ENCODE data around the gene CD79B.

DNA sequence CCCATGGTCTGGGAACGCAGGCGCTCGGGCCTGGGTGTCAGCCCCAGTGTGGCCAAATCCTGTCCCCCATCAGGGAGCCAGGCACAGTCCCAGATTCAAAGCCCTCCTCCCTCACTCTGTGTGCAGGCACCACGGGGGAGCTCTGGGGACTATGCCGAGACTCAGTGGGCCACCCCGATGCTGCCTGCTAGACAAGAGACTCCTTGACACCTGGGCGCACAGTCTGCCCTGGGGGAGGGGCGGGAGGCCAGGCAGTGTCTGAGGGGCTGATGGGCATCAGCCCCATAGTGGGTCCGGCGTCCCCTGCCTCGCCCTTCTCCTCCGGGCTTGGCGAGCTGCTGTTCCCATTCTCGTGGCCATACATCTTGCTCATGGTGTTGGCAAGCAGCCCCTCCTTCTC lies 8.5 kb upstream of the CD79B start:
- TF ChIP-seq POLR2A (IDR thresholded peaks at IDR 0.05) (no peak), EP300 (IDR thresholded peaks at IDR 0.05) (no peak), POLR2AphosphoS5 (IDR thresholded peaks at IDR 0.05) (no peak)
- TF ChIP-seq, protein P1, sequence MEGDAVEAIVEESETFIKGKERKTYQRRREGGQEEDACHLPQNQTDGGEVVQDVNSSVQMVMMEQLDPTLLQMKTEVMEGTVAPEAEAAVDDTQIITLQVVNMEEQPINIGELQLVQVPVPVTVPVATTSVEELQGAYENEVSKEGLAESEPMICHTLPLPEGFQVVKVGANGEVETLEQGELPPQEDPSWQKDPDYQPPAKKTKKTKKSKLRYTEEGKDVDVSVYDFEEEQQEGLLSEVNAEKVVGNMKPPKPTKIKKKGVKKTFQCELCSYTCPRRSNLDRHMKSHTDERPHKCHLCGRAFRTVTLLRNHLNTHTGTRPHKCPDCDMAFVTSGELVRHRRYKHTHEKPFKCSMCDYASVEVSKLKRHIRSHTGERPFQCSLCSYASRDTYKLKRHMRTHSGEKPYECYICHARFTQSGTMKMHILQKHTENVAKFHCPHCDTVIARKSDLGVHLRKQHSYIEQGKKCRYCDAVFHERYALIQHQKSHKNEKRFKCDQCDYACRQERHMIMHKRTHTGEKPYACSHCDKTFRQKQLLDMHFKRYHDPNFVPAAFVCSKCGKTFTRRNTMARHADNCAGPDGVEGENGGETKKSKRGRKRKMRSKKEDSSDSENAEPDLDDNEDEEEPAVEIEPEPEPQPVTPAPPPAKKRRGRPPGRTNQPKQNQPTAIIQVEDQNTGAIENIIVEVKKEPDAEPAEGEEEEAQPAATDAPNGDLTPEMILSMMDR (IDR thresholded peaks at IDR 0.05) = no peak

Measured in sigmoid colon (tissue), 4 donors.